Measurements from ENCODE around the gene TRANK1.

TRANK1 gene

GRCh38 chr3:36944641-36945270 lies at the start of gene TRANK1:
Gene TRANK1 (minus strand): TSS chr3:36945054. CDS start chr3:36944809, 245 bp downstream.
- H3K4me3 ChIP-seq (replicated peaks in 1 of 2; ENCODE audit: low read depth in 2 of 2, low read length in 2 of 2), result peak within 1 kb of the TSS; percentile 61 to 64
- DNase-seq (ENCODE audit: low read depth in 2 of 2), result peak; percentile 61 to 76
- TF ChIP-seq CTCF (IDR thresholded peaks at IDR 0.05; ENCODE audit: low read depth, low read length), result no peak

GRCh38 chr3:36993326-36994283 lies 48.8 kb upstream of the TRANK1 start, which contains the start of gene MLH1:
Gene MLH1 (plus strand): TSS chr3:36993518. CDS start chr3:36993548, 30 bp downstream.
- peak within 1 kb of the TSS; percentile 70 to 78 for H3K4me3 ChIP-seq (replicated peaks in 1 of 2; ENCODE audit: low read depth in 2 of 2, low read length in 2 of 2)
- TF ChIP-seq CTCF (IDR thresholded peaks at IDR 0.05; ENCODE audit: low read depth, low read length), result no peak
- peak; percentile 100 for DNase-seq (ENCODE audit: low read depth in 2 of 2)

- DNase-seq (ENCODE audit: low read depth in 2 of 2), result no peak
- TF ChIP-seq CTCF (IDR thresholded peaks at IDR 0.05; ENCODE audit: low read depth, low read length), result peak; percentile 23
- H3K4me3 ChIP-seq (replicated peaks in 1 of 2; ENCODE audit: low read depth in 2 of 2, low read length in 2 of 2), result peak within 1 kb of the TSS; percentile 70 to 78
Observed at GRCh38 chr3:36992806-36993325, 48.0 kb upstream of the TRANK1 start, which contains the start of gene EPM2AIP1. Gene EPM2AIP1 (minus strand): TSS chr3:36993131. CDS start chr3:36993077, 54 bp downstream.

GRCh38 chr3:36991923-36992805 lies 47.3 kb upstream of the TRANK1 start:
- TF ChIP-seq CTCF (IDR thresholded peaks at IDR 0.05; ENCODE audit: low read depth, low read length), result no peak
- H3K4me3 ChIP-seq (replicated peaks in 1 of 2; ENCODE audit: low read depth in 2 of 2, low read length in 2 of 2), result peak overlapping the region; percentile 70 to 78
- DNase-seq (ENCODE audit: low read depth in 2 of 2), result peak; percentile 52 to 71

GRCh38 chr3:36991147-36991546 lies 46.3 kb upstream of the TRANK1 start:
- no peak for TF ChIP-seq CTCF (IDR thresholded peaks at IDR 0.05; ENCODE audit: low read depth, low read length)
- peak overlapping the region; percentile 70 to 78 for H3K4me3 ChIP-seq (replicated peaks in 1 of 2; ENCODE audit: low read depth in 2 of 2, low read length in 2 of 2)
- no peak for DNase-seq (ENCODE audit: low read depth in 2 of 2)

- DNase-seq (ENCODE audit: low read depth in 2 of 2), result no peak
- H3K4me3 ChIP-seq (replicated peaks in 1 of 2; ENCODE audit: low read depth in 2 of 2, low read length in 2 of 2), result peak overlapping the region in 1 of 2 donors; percentile 1
- no peak for TF ChIP-seq CTCF (IDR thresholded peaks at IDR 0.05; ENCODE audit: low read depth, low read length)
Observed at GRCh38 chr3:36989568-36989967, 44.7 kb upstream of the TRANK1 start.

Measured in cardiac fibroblast (primary cell).